CD4-positive, alpha-beta T cell (primary cell): ENCODE results near the gene OLFM2. TPM values are rescaled to one million over a fixed set of nuclear protein-coding genes. Genes with fewer than 3 reads are reported as not detected.

Experiments used
- ATAC-seq: fragments of 200-7000 bp; cut with Tn5 transposase; one replicate; pipeline ENCODE4 v1.10.0; 2022; ENCODE audit warnings: mild to moderate bottlenecking; ENCODE audit not compliant: poor library complexity
- CTCF ChIA-PET: fragments of 350-600 bp; sonication (Branson Sonifier 250); formaldehyde crosslinking; loops from one replicate; lab custom pipeline; 2021; ENCODE audit warnings: antibody characterized with exemption, inconsistent platforms; lab: Charles Lee
- POLR2A ChIA-PET: fragments of 350-600 bp; sonication (Branson Sonifier 250); formaldehyde crosslinking; loops from one replicate; lab custom pipeline; 2021; ENCODE audit warnings: antibody characterized with exemption, inconsistent platforms; lab: Charles Lee
- DNase-seq, 14 experiments: peaks; one replicate each; pipeline ENCODE4 v3.0.0-alpha.2; 2013 to 2020; ENCODE audit warnings: mixed read lengths in 2 of 14
- H3K27ac ChIP-seq, 2 donors: one replicate each; pipeline versions ENCODE4 v1.5.1 to v1.7.0; 2013; ENCODE audit warnings: low read length in 2 of 2, low read depth in 1 of 2, mild to moderate bottlenecking in 1 of 2
- H3K27me3 ChIP-seq, 2 experiments: 1 replicate in 1 of 2; 2 replicates in 1 of 2; pipeline versions ENCODE4 v1.6.1 to v1.7.0; 2013; ENCODE audit warnings: low read length in 2 of 2, control low read depth in 1 of 2, mild to moderate bottlenecking in 1 of 2, moderate library complexity in 1 of 2; ENCODE audit not compliant: insufficient read depth in 2 of 2, control insufficient read depth in 1 of 2
- H3K36me3 ChIP-seq: one replicate; pipeline ENCODE4 v1.6.1; 2013; ENCODE audit warnings: low read length, control low read depth; ENCODE audit not compliant: insufficient read depth
- H3K4me1 ChIP-seq: one replicate; pipeline ENCODE4 v1.6.1; 2013; ENCODE audit warnings: low read length, control low read depth; ENCODE audit not compliant: insufficient read depth
- H3K4me3 ChIP-seq: one replicate; pipeline ENCODE4 v1.5.1; 2013; ENCODE audit warnings: mild to moderate bottlenecking, low read length, moderate library complexity
- H3K9me3 ChIP-seq, 2 experiments: 1 replicate in 1 of 2; 2 replicates in 1 of 2; pipeline versions ENCODE4 v1.6.1 to v1.7.0; 2013; ENCODE audit warnings: low read length in 2 of 2, mild to moderate bottlenecking in 2 of 2, control low read depth in 1 of 2, moderate library complexity in 1 of 2; ENCODE audit not compliant: control insufficient read depth in 1 of 2, insufficient read depth in 1 of 2
- H3K27ac Mint-ChIP-seq: one replicate; pipeline ENCODE4 v1.8.0; 2020; ENCODE audit warnings: mixed read lengths
- H3K27me3 Mint-ChIP-seq: one replicate; pipeline ENCODE4 v1.8.0; 2021; ENCODE audit warnings: mixed read lengths
- H3K36me3 Mint-ChIP-seq: one replicate; pipeline ENCODE4 v1.8.0; 2021; ENCODE audit warnings: low read depth, mixed read lengths
- H3K4me1 Mint-ChIP-seq: one replicate; pipeline ENCODE4 v1.8.0; 2021; ENCODE audit warnings: low read depth, mixed read lengths
- H3K4me3 Mint-ChIP-seq: one replicate; pipeline ENCODE4 v1.8.0; 2020; ENCODE audit warnings: mild to moderate bottlenecking, mixed read lengths
- H3K9me3 Mint-ChIP-seq: one replicate; pipeline ENCODE4 v1.8.0; 2020; ENCODE audit warnings: mixed read lengths
- CTCF ChIP-seq: fragments of 200-600 bp; IDR thresholded peaks from one replicate; pipeline ENCODE4 v1.8.0; 2022; ENCODE audit warnings: antibody characterized with exemption, mild to moderate bottlenecking
- intact Hi-C, 2 experiments: fragments of 100-400 bp; cut with DNase I in 1 of 2; cut with micrococcal nuclease in 1 of 2; formaldehyde crosslinking; loops; one replicate each; pipeline versions ENCODE4 v1.15.1 to v1.9.0; 2023 to 2025; cut with DNase I, micrococcal nuclease
- polyA plus RNA-seq, 2 donors: library from polyadenylated mRNA; unstranded; fragments of 120-200 nt; gene quantifications; one replicate each; pipeline ENCODE4 v1.2.1, GENCODE V29; 2013
- total RNA-seq, 174 experiments: library from RNA in 2 of 174; stranded (reverse) in 2 of 174; gene quantifications; one replicate each; pipeline ENCODE4 v1.2.3 and lab custom pipeline; 2021 to 2026

The OLFM2 gene
- total RNA-seq: 1 to 10 TPM; 4.1 to 4.8 TPM
- polyA plus RNA-seq (2013, experiment 1 of 2): 13.0 TPM
- 8.7 TPM for polyA plus RNA-seq (2013, experiment 2 of 2)
- total RNA-seq (lab: John Stamatoyannopoulos, UW): 0.05 to 20.1 (median 3.5) reads per million in 172 experiments

GRCh38 chr19:9936326-9937000, at the start of gene OLFM2:
TSS of gene OLFM2 (minus strand) at chr19:9936515. CDS start at chr19:9936366, 149 bp downstream.
- no peak for ATAC-seq
- DNase-seq: peak in 4 of 14 experiments; percentile 16 to 56 (median 47)
- peaks cover 3 to 8% of the 10 kb centered on the region in 2 experiments for H3K9me3 ChIP-seq
- peaks cover 28% of the 10 kb centered on the region for H3K4me1 Mint-ChIP-seq
- peaks cover 2% of the 10 kb centered on the region for H3K9me3 Mint-ChIP-seq
- POLR2A ChIA-PET: no interaction called here
- H3K36me3 Mint-ChIP-seq: no peaks in the 10 kb centered on the region
- H3K4me3 ChIP-seq: no peak within 1 kb of the TSS
- peaks cover 28% of the 10 kb centered on the region for H3K4me1 ChIP-seq
- no peak for TF ChIP-seq CTCF
- H3K27ac ChIP-seq: no peak within 1 kb of the TSS
- H3K27me3 Mint-ChIP-seq: peaks cover 76% of the 10 kb centered on the region
- no peak within 1 kb of the TSS for H3K27ac Mint-ChIP-seq
- peaks cover 41 to 56% of the 10 kb centered on the region in 2 experiments for H3K27me3 ChIP-seq
- CTCF ChIA-PET: interaction anchor here (0.6 kb wide), 1 partner anchor 322 kb away, joined by 3 read pairs; no protein-coding TSS in a partner anchor
- intact Hi-C loops: no loop called here
- H3K36me3 ChIP-seq: no peaks in the 10 kb centered on the region
- peak within 1 kb of the TSS; percentile 76 for H3K4me3 Mint-ChIP-seq

DNA sequence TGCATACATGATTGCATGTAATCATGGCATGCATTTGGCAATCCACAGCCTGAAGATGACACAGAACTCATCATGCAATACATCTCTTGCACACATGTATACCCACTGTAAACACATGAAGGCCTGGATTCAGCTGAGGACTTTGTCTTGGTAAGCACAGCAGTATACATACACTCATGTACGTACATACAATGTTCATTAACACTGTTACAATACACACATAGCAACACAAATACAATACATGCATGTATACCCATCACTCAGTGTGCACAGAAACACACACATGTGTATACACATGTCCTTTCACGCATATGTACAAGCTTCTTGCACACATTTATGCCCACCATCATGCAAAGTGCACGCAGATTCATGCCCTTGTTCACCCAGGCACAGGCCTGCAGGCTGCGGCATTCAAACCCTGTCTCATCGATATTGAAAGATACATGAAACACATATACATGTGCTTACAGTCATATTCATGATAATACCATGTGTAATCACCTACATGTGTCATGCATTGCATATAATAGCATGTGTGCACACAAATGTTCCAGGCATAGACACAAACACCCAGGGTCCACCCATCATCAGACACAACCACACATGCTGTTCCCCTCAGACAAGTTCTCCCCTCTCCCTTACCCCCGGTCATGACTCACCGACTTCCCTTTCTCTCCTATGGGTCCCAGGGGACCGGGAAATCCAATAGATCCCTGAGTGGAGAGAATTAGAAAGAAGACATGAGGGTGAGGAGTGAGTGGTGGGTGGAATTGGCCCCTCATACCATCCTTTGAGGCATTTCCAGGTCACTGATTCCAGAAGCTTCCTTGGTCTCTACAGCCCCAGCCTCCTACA, 45.3 kb upstream of the OLFM2 start:
- ChIA-PET CTCF (no interaction called here), POLR2A (no interaction called here)
- peaks cover 0 to 10% of the 10 kb centered on the region in 2 experiments for H3K9me3 ChIP-seq
- Mint-ChIP-seq H3K36me3 (no peaks in the 10 kb centered on the region), H3K27me3 (peaks cover 12% of the 10 kb centered on the region), H3K9me3 (no peaks in the 10 kb centered on the region), H3K27ac (no peak overlapping the region), H3K4me1 (no peaks in the 10 kb centered on the region), H3K4me3 (no peak overlapping the region)
- H3K4me3 ChIP-seq: no peak overlapping the region
- H3K27ac ChIP-seq: no peak overlapping the region
- ATAC-seq: no peak
- intact Hi-C loops: no loop called here
- H3K36me3 ChIP-seq: peaks cover 5% of the 10 kb centered on the region
- DNase-seq: no peak
- peaks cover 0 to 2% of the 10 kb centered on the region in 2 experiments for H3K27me3 ChIP-seq
- H3K4me1 ChIP-seq: no peaks in the 10 kb centered on the region
- TF ChIP-seq CTCF: no peak

- peaks cover 2 to 12% of the 10 kb centered on the region in 2 experiments for H3K27me3 ChIP-seq
- peaks cover 8% of the 10 kb centered on the region for H3K36me3 ChIP-seq
- H3K4me3 ChIP-seq: no peak overlapping the region
- ATAC-seq (no peak), DNase-seq (no peak)
- Mint-ChIP-seq H3K27me3 (peaks cover 33% of the 10 kb centered on the region), H3K4me1 (no peaks in the 10 kb centered on the region), H3K36me3 (no peaks in the 10 kb centered on the region), H3K4me3 (no peak overlapping the region), H3K27ac (no peak overlapping the region), H3K9me3 (no peaks in the 10 kb centered on the region)
- intact Hi-C loops: no loop called here
- no peaks in the 10 kb centered on the region for H3K4me1 ChIP-seq
- POLR2A ChIA-PET: no interaction called here
- no peak overlapping the region for H3K27ac ChIP-seq
- H3K9me3 ChIP-seq: peaks cover 0 to under 1% of the 10 kb centered on the region in 2 experiments
- CTCF ChIA-PET: no interaction called here
- no peak for TF ChIP-seq CTCF
Measured at GRCh38 chr19:9972103-9972502, 35.8 kb upstream of the OLFM2 start.
